Right hindlimb (tissue), 1 donor: ENCODE results near the gene SCN3B.
"Not testable (repeated sequence)": the region's sequence is repeated elsewhere in the genome, so short reads cannot be mapped to it uniquely, and the experiment has no call there.

ENCODE experiments used
- DNase-seq: peaks from one replicate; pipeline ENCODE4 v3.0.0-alpha.2; 2018

The SCN3B gene, protein sequence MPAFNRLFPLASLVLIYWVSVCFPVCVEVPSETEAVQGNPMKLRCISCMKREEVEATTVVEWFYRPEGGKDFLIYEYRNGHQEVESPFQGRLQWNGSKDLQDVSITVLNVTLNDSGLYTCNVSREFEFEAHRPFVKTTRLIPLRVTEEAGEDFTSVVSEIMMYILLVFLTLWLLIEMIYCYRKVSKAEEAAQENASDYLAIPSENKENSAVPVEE

DNA sequence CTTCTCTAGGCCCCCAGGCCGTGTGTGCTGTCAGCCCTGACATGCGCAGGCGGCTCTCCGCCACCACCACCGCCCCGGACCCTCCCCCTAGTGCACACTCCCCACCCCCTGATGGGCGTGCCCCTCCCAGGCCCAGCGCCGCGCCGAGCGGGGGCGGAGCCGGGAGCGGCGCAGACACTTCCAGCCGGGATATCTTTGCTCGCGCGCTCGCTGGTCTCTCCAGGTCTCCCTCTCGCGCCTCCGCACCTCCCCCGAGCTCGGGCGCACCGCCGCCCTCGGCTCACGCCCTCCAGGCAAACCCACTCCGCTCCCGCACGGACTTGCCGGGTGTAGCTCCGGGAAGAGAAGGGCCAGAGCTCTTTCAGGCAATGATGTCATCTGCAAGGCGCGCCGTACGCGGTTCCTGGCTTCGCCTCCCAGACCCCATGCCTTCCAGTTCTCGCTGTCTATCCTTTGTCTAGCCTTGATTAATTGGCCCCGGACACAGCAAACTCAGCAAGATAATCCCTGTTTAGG lies at the start of gene SCN3B:
TSS of gene SCN3B (minus strand) at position 59 of the 516 bp plus-strand sequence. CDS start 823 bp downstream, outside the sequence.
- DNase-seq = peak; percentile 87

DNA sequence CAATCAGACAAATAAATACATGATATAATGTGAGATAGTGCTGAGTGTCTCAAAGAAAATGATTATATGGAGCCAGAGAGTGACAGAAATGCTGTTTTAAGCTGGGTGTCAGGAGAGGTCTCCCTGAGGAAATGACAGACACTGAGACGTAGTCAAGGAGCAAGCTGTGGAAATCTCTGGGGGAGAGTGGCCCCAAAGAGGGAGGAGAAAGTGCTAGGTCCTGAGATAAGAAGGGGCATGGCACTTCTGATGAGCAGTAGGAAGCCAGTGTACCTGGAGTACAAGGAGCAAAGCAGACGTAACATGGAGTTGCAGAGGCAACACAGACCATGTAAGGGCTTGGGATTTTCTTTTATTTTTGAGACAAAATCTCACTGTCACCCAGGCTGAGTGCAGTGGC lies 48.3 kb upstream of the SCN3B start:
- no peak for DNase-seq

DNA sequence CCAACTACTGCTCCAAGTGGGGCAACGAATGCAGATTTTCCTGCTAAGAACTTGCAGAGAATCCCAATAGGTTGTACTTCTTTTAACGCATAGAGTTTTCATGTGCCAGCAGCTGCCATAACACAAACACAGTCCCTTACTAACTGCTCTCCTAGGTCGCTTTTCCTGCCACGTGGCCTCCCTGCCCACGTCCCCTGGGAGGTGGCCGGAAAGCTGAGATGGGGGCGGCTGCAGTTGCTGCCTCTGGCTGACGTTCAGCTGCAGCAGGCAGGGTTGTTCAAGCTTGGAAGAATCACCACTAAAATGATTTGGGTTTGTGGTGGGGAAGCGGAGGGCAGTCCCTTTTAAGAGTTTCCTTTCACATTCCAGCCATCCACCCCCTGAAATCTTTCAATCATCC lies 47.7 kb upstream of the SCN3B start:
- DNase-seq = peak; percentile 63

DNA sequence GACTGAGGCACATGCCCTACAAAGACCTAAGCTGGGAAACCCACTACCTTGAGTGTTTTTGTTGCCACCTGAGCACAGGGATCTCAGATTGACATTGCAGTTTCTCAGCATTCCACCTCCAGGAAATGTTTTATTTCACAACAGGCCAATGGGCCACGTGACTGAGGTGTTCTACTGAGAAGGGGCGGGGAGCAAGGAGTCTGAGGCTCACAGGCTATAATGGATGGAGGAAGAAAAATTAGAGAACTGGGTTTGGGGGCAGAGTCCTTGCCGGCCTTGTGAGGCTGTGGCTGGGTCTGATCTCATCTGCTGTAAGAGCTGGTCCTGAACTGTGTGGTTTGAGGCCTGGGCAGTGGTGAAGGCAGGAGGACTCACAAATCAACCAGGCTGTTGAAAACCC lies 46.3 kb upstream of the SCN3B start:
- no peak for DNase-seq

GRCh38 chr11:123698546-123699127 lies 44.2 kb upstream of the SCN3B start:
- DNase-seq = no peak

DNA sequence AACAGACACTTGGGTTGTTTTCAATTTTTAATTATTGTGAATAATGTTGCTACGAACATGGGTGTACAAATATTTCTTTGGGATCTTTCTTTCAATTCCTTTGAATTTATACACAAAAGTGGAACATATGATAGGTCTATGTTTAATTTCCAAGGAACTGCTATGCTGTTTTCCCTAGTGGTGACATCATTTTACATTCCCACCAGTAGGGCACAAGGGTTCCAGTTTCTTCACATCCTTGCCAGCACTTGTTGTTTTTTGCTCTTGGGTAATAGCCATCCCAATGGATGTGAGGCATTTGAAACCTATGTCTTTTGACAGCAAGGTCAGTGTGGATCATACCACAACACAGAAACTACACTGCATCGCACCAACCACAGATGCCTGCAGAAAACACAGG lies 41.8 kb upstream of the SCN3B start:
- no peak for DNase-seq

DNA sequence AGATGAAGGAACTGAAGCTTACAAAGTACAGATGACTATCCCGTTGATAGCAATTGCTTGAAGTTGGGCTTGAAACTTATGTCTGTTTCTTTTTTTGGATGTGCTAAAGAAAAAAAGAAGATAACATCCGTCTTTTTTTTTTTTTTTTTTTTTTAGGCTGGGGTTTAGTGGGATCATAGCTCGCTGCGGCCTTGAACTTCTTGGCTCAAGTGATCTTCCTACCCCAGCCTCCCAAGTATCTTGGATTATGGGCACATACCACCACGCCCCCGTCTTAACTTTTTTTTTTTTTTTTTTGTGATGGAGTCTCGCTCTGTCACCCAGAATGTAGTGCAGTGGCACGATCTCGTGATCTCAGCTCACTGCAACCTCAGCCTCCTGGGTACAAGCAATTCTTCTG lies 40.8 kb upstream of the SCN3B start:
- DNase-seq = no peak

DNA sequence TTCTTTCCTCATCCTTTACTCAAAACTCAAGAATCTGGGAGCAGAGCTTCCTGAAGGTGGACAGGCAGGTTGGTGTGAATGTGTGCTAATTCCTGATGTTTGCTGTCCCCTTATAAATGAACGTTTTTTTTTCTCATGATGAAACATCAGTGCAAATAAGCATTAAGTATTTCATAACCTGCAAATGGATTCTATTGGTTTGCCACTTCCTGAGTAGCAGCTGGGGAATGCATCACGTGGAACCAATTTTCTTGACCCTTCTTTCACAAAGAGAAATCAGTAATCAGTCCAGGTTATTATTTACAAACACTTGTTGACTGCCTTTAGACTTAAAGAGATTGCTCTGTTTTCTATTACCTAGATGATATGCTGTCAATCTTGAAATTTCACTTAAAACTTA lies 40.1 kb upstream of the SCN3B start:
- no peak for DNase-seq

GRCh38 chr11:123692961-123693360 lies 38.5 kb upstream of the SCN3B start:
- no peak for DNase-seq

GRCh38 chr11:123690485-123690884 lies 36.1 kb upstream of the SCN3B start:
- no peak for DNase-seq

- DNase-seq = no peak
Observed at GRCh38 chr11:123684601-123685000, 30.2 kb upstream of the SCN3B start.

DNA sequence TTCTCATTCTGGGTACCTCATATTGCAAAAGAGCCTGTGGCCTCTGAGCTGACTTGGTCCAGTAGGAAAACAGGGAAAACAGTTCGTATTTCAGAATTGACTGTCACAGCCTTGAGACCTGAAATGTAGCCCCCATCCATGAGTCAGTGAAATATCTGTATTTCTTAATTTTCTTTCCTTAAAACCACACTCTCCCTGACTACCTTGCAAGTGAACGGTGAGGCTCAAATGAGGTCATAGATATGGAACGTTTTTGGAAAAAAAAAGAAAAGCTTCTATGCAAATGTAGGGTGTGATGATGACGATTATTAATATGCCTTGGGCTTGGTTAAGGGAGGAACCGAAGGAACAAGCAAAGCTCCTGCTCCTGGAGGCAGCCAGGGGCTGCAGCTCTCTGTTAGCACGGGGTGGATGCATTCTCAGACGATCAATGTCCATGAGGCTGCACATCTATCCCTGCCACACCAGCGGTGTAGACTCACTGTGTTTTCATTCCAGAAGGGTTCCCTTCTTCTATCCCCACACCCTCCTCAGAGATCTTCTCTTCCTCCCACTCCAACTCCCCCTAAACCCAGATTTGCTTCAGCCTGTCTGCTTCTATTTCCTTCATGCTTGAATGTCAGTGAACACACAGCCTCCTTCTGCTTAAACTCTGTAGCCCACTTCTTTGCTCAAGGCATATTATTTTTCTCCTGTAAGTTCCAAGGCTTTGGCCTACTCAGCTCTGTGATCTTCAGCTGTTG lies 29.2 kb upstream of the SCN3B start:
- DNase-seq = no peak

- DNase-seq = no peak
Observed at GRCh38 chr11:123682696-123683410, 28.4 kb upstream of the SCN3B start.

DNA sequence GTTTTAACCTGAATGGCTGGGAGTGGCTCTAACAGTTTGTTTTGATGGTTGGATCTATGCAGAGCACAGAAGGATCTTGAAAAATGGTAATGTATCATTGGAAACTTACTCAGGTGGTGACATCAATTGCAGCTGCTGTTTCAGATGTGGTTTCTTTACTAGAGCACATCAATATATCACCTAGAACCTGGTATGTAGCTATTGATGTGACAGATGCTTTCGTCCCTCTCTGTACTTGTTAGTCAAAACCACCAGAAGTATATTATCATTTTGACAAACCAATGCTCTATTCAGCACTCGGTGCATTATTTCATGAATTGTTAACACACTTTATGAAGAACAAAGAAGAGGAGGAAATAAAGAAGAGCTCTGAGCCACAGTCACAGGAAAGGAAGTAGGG lies 26.6 kb upstream of the SCN3B start:
- DNase-seq = no peak

GRCh38 chr11:123678246-123678645 lies 23.8 kb upstream of the SCN3B start:
- no peak for DNase-seq

DNA sequence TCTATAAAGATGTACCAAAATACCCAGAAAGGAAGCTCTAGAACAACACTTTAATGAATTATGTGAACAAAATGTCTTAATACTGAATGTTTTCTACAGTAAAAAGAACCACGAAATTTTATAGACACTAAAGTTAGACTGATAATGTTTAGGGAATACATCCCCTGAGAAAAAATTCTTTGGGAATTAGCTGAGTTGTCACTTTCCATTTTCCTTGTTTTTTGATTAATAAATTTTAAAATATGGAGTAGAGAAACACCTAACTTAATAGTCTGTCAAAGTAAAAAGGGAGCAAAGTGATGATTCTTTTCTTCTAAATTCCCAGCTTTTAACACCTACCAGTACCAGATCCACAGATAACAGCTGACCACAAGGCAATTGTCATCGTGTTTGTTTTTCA lies 23.1 kb upstream of the SCN3B start:
- no peak for DNase-seq

DNA sequence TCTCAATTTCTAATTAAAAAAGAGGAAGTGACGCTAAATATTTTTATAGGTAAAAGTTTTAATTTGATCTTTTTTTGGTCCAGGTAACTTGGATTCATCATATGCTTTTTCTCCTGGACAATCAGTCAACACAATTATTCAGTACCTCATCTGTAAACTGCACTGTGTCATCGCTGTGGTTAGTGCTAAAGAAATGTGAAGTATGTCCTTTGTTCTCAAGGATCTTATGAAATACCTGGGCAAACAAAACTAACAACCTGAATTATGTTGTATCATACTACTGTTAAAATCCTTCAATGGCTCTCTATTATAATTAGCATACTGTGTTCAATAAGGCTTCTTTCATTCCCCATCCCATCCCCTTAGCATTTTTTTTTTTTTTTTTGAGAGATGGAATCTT lies 19.9 kb upstream of the SCN3B start:
- no peak for DNase-seq

- no peak for DNase-seq
Observed at GRCh38 chr11:123672568-123672967, 18.1 kb upstream of the SCN3B start.

GRCh38 chr11:123671534-123671933 lies 17.1 kb upstream of the SCN3B start:
- no peak for DNase-seq

DNA sequence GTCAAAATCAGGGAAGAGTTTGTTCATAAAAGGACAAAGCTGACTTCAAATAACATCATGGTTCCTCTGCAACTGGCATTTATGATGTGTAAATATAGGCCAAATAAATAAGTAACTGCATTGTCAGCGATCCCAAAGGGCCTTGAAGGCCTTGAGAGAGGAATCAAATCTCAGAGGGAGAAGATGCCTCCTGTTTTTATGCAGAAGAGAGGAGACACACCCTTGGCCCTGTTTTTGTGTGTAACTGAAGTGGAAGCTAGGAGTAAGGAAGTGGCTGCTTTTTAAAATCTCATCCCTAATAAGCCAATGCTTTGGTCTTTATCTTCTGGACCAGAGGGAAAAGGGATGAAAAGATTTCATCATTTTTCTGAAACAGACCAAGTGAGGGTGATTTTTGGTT lies 15.7 kb upstream of the SCN3B start:
- no peak for DNase-seq

- DNase-seq = no peak
Observed at GRCh38 chr11:123665306-123665705, 10.9 kb upstream of the SCN3B start.

DNA sequence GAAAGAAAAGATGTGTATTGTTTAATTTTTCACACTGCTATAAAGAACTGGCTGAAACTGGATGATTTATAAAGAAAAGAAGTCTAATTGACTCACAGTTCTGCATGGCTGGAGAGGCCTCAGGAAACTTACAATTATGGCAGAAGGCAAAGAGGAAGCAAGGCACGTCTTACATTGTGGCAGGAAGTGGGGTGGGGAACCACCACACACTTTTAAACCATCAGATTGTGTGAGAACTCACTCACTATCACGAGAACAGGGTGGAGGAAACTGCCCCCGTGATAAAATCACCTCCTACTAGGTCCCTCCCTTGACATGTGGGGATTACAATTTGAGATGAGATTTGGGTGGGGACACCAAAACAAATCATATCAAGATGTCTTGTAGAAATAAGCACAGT lies 5.5 kb upstream of the SCN3B start:
- not testable (repeated sequence) for DNase-seq

GRCh38 chr11:123659311-123659710 lies 4.9 kb upstream of the SCN3B start:
- DNase-seq = no peak
